HEK293 (cell line): ENCODE data around the gene UBA52.

Source experiments
- CTCF ChIA-PET: fragments of 350-600 bp; formaldehyde crosslinking; extraction: SDS; loops from one replicate; lab custom pipeline; 2021; ENCODE audit warnings: antibody characterized with exemption; lab: Yijun Ruan, JAX
- POLR2A ChIA-PET: fragments of 300-600 bp; formaldehyde crosslinking; extraction: SDS; loops from one replicate; lab custom pipeline; 2020; ENCODE audit warnings: antibody characterized with exemption, inconsistent platforms; lab: Yijun Ruan, JAX
- H3K27ac ChIP-seq: fragments of 200-500 bp; sonication (Bioruptor generic); 2 replicates; pipeline ENCODE4 v1.5.1; 2014; ENCODE audit warnings: low read depth, low read length, control low read depth, inconsistent platforms; ENCODE audit errors: extremely low read depth
- H3K36me3 ChIP-seq, 2 experiments: fragments of 200-500 bp in 1 of 2; sonication (Bioruptor generic) in 1 of 2; 1 replicate in 1 of 2; 2 replicates in 1 of 2; pipeline ENCODE4 v1.5.1; 2014 to 2017; ENCODE audit warnings: inconsistent platforms in 2 of 2, low read length in 2 of 2; ENCODE audit not compliant: control insufficient read depth in 2 of 2, insufficient read depth in 1 of 2
- H3K4me1 ChIP-seq: fragments of 200-500 bp; sonication (Bioruptor generic); 2 replicates; pipeline ENCODE4 v1.5.1; 2014; ENCODE audit warnings: mild to moderate bottlenecking, low read length, inconsistent platforms; ENCODE audit not compliant: control insufficient read depth, insufficient read depth
- H3K4me3 ChIP-seq: 2 replicates; pipeline ENCODE4 v1.5.1; 2011; ENCODE audit warnings: low read depth, mild to moderate bottlenecking, control low read depth, low read length, moderate library complexity
- H3K9me3 ChIP-seq: fragments of 200-500 bp; sonication (Bioruptor generic); 2 replicates; pipeline ENCODE4 v1.5.1; 2014; ENCODE audit warnings: low read depth, low read length, inconsistent platforms; ENCODE audit not compliant: control insufficient read depth, insufficient read depth
- HIC1 ChIP-seq: fragments of 450-650 bp; formaldehyde crosslinking; IDR thresholded peaks from 2 replicates; pipeline ENCODE4 v1.5.1; 2016; ENCODE audit warnings: missing biosample characterization, missing genetic modification characterization
- PRDM2 ChIP-seq: fragments of 450-650 bp; formaldehyde crosslinking; IDR thresholded peaks from 2 replicates; pipeline ENCODE4 v1.5.1; 2016; ENCODE audit warnings: missing biosample characterization, missing genetic modification characterization, borderline replicate concordance
- REPIN1 ChIP-seq: fragments of 450-650 bp; formaldehyde crosslinking; IDR thresholded peaks from 2 replicates; pipeline ENCODE4 v1.5.1; 2017; ENCODE audit warnings: missing biosample characterization, missing genetic modification characterization, low read depth
- SCRT2 ChIP-seq: fragments of 450-650 bp; formaldehyde crosslinking; IDR thresholded peaks from 2 replicates; pipeline ENCODE4 v1.5.1; 2016; ENCODE audit warnings: missing biosample characterization, missing genetic modification characterization
- SP2 ChIP-seq: fragments of 450-650 bp; formaldehyde crosslinking; IDR thresholded peaks from 2 replicates; pipeline ENCODE4 v1.5.1; 2016; ENCODE audit warnings: missing biosample characterization, missing genetic modification characterization
- WT1 ChIP-seq: fragments of 450-650 bp; formaldehyde crosslinking; IDR thresholded peaks from 2 replicates; pipeline ENCODE4 v1.5.1; 2016; ENCODE audit warnings: missing biosample characterization, missing genetic modification characterization
- ZBTB17 ChIP-seq: fragments of 450-650 bp; formaldehyde crosslinking; IDR thresholded peaks from 2 replicates; pipeline ENCODE4 v1.5.1; 2016; ENCODE audit warnings: missing biosample characterization, missing genetic modification characterization
- ZBTB21 ChIP-seq: fragments of 450-650 bp; formaldehyde crosslinking; IDR thresholded peaks from 2 replicates; pipeline ENCODE4 v1.5.1; 2017; ENCODE audit warnings: missing biosample characterization, missing genetic modification characterization
- ZFHX2 ChIP-seq: fragments of 450-650 bp; formaldehyde crosslinking; conservative IDR thresholded peaks from 2 replicates; pipeline ENCODE4 v1.5.1; 2016; ENCODE audit warnings: missing biosample characterization, missing genetic modification characterization
- ZFP3 ChIP-seq: fragments of 450-650 bp; formaldehyde crosslinking; IDR thresholded peaks from 2 replicates; pipeline ENCODE4 v1.5.1; 2016; ENCODE audit warnings: low read depth, missing biosample characterization, missing genetic modification characterization
- ZIC2 ChIP-seq: fragments of 450-650 bp; formaldehyde crosslinking; IDR thresholded peaks from 2 replicates; pipeline ENCODE4 v1.5.1; 2016; ENCODE audit warnings: missing biosample characterization, missing genetic modification characterization
- ZNF362 ChIP-seq: fragments of 450-650 bp; formaldehyde crosslinking; IDR thresholded peaks from 2 replicates; pipeline ENCODE4 v1.5.1; 2016; ENCODE audit warnings: missing biosample characterization, missing genetic modification characterization
- ZNF513 ChIP-seq: fragments of 450-650 bp; IDR thresholded peaks from 2 replicates; pipeline ENCODE4 v1.5.1; 2018; ENCODE audit warnings: missing biosample characterization, missing genetic modification characterization

Gene UBA52

GRCh38 chr19:18529782-18530181, 41.9 kb upstream of the UBA52 start:
- Histone ChIP-seq H3K4me3 (no peak overlapping the region), H3K4me1 (no peaks in the 10 kb centered on the region), H3K27ac (no peak overlapping the region)
- TF ChIP-seq ZNF513 (tag by site-specific recombination), result no peak
- TF ChIP-seq SCRT2 (tag by site-specific recombination), result no peak
- peak; percentile 37 for TF ChIP-seq ZIC2 (tag by site-specific recombination)
- 0 out of 2 replicates have a peak, but pooled peaks have one; percentile 28 for TF ChIP-seq ZBTB17 (tag by site-specific recombination)
- TF ChIP-seq PRDM2 (tag by site-specific recombination), result no peak
- no peak for TF ChIP-seq REPIN1 (tag by site-specific recombination)
- TF ChIP-seq, all 188 proteins: peak for 2
- H3K9me3 ChIP-seq, result no peaks in the 10 kb centered on the region
- ChIA-PET POLR2A (interaction anchor here (0.7 to 1.4 kb wide), 2 partner anchors 28 to 41 kb away, joined by 3 to 5 read pairs; partner anchors contain the start of gene KXD1), CTCF (interaction anchor here (0.6 to 1.0 kb wide), 3 partner anchors 9 to 41 kb away, joined by 3 read pairs; no protein-coding TSS in a partner anchor)
- peaks cover 0 to 24% of the 10 kb centered on the region in 2 experiments; a peak in 2 of 3 replicates for H3K36me3 ChIP-seq

- H3K4me1 ChIP-seq, result no peaks in the 10 kb centered on the region
- no peak overlapping the region for H3K4me3 ChIP-seq
- no peaks in the 10 kb centered on the region for H3K9me3 ChIP-seq
- POLR2A ChIA-PET, result interaction anchor here (2.3 kb wide), 1 partner anchor 40 kb away, joined by 7 read pairs; the partner anchor contains the start of gene UBA52
- TF ChIP-seq ZBTB21, result no peak
- peaks cover 7 to 37% of the 10 kb centered on the region in 2 experiments; a peak in 2 of 3 replicates for H3K36me3 ChIP-seq
- CTCF ChIA-PET, result no interaction called here
- no peak overlapping the region for H3K27ac ChIP-seq
Observed at GRCh38 chr19:18531485-18531884, 40.2 kb upstream of the UBA52 start.

- Histone ChIP-seq H3K4me1 (no peaks in the 10 kb centered on the region), H3K4me3 (no peak overlapping the region), H3K36me3 (peaks cover 14 to 46% of the 10 kb centered on the region in 2 experiments; a peak in 2 of 3 replicates), H3K9me3 (no peaks in the 10 kb centered on the region), H3K27ac (no peak overlapping the region)
- POLR2A ChIA-PET, result interaction anchor here (0.6 to 2.3 kb wide), 2 partner anchors 39 to 142 kb away, joined by 3 to 7 read pairs; partner anchors contain the start of gene UBA52
- TF ChIP-seq ZFHX2 (tag by site-specific recombination) (0 out of 2 replicates have a peak, but pooled peaks have one; percentile 8), WT1 (no peak), ZFP3 (tag by site-specific recombination) (peak; percentile 99), ZNF362 (no peak), HIC1 (tag by site-specific recombination) (peak; percentile 27; the same call in 1 of the 2 replicates), SP2 (tag by site-specific recombination) (peak; percentile 24; the same call in 1 of the 2 replicates)
- CTCF ChIA-PET, result no interaction called here
Observed at GRCh38 chr19:18532168-18532890, 39.3 kb upstream of the UBA52 start.
